Measurements from ENCODE around the gene MAGI2. TPM values are rescaled to one million over a fixed set of nuclear protein-coding genes. Genes with fewer than 3 reads are reported as not detected.

MAGI2 gene
- total and polyA plus RNA-seq, 4 donors, result 0.37 to 4.1 (median 1.4) TPM

GRCh38 chr7:78609281-78609680 lies 844.2 kb downstream of the MAGI2 start:
- TF ChIP-seq, protein P1, sequence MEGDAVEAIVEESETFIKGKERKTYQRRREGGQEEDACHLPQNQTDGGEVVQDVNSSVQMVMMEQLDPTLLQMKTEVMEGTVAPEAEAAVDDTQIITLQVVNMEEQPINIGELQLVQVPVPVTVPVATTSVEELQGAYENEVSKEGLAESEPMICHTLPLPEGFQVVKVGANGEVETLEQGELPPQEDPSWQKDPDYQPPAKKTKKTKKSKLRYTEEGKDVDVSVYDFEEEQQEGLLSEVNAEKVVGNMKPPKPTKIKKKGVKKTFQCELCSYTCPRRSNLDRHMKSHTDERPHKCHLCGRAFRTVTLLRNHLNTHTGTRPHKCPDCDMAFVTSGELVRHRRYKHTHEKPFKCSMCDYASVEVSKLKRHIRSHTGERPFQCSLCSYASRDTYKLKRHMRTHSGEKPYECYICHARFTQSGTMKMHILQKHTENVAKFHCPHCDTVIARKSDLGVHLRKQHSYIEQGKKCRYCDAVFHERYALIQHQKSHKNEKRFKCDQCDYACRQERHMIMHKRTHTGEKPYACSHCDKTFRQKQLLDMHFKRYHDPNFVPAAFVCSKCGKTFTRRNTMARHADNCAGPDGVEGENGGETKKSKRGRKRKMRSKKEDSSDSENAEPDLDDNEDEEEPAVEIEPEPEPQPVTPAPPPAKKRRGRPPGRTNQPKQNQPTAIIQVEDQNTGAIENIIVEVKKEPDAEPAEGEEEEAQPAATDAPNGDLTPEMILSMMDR (IDR thresholded peaks at IDR 0.05; ENCODE audit: low read depth, low read length, missing input control), result no peak
- TF ChIP-seq NR2F2 (IDR thresholded peaks at IDR 0.05) (no peak), RAD21 (IDR thresholded peaks at IDR 0.05) (no peak), JUND (IDR thresholded peaks at IDR 0.05) (no peak), TAF1 (conservative IDR thresholded peaks at IDR 0.05) (no peak), RXRA (IDR thresholded peaks at IDR 0.05) (no peak), HNF4A (conservative IDR thresholded peaks at IDR 0.05) (no peak), YY1 (IDR thresholded peaks at IDR 0.05) (no peak), FOXA1 (IDR thresholded peaks at IDR 0.05) (no peak), SP1 (IDR thresholded peaks at IDR 0.05) (no peak), HNF4G (IDR thresholded peaks at IDR 0.05) (no peak), FOXA2 (IDR thresholded peaks at IDR 0.05) (no peak), GABPA (IDR thresholded peaks at IDR 0.05 in 1 of 2, conservative IDR thresholded peaks at IDR 0.05 in 1 of 2) (no peak), EGR1 (IDR thresholded peaks at IDR 0.05; ENCODE audit: low read depth in 2 of 2) (no peak)
- TF ChIP-seq, protein P2, sequence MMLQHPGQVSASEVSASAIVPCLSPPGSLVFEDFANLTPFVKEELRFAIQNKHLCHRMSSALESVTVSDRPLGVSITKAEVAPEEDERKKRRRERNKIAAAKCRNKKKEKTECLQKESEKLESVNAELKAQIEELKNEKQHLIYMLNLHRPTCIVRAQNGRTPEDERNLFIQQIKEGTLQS (IDR thresholded peaks at IDR 0.05), result no peak
- TF ChIP-seq, protein P3, sequence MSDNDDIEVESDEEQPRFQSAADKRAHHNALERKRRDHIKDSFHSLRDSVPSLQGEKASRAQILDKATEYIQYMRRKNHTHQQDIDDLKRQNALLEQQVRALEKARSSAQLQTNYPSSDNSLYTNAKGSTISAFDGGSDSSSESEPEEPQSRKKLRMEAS (IDR thresholded peaks at IDR 0.05), result no peak
- TF ChIP-seq, protein P4, sequence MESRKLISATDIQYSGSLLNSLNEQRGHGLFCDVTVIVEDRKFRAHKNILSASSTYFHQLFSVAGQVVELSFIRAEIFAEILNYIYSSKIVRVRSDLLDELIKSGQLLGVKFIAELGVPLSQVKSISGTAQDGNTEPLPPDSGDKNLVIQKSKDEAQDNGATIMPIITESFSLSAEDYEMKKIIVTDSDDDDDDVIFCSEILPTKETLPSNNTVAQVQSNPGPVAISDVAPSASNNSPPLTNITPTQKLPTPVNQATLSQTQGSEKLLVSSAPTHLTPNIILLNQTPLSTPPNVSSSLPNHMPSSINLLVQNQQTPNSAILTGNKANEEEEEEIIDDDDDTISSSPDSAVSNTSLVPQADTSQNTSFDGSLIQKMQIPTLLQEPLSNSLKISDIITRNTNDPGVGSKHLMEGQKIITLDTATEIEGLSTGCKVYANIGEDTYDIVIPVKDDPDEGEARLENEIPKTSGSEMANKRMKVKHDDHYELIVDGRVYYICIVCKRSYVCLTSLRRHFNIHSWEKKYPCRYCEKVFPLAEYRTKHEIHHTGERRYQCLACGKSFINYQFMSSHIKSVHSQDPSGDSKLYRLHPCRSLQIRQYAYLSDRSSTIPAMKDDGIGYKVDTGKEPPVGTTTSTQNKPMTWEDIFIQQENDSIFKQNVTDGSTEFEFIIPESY (IDR thresholded peaks at IDR 0.05), result no peak
- TF ChIP-seq, protein P5, sequence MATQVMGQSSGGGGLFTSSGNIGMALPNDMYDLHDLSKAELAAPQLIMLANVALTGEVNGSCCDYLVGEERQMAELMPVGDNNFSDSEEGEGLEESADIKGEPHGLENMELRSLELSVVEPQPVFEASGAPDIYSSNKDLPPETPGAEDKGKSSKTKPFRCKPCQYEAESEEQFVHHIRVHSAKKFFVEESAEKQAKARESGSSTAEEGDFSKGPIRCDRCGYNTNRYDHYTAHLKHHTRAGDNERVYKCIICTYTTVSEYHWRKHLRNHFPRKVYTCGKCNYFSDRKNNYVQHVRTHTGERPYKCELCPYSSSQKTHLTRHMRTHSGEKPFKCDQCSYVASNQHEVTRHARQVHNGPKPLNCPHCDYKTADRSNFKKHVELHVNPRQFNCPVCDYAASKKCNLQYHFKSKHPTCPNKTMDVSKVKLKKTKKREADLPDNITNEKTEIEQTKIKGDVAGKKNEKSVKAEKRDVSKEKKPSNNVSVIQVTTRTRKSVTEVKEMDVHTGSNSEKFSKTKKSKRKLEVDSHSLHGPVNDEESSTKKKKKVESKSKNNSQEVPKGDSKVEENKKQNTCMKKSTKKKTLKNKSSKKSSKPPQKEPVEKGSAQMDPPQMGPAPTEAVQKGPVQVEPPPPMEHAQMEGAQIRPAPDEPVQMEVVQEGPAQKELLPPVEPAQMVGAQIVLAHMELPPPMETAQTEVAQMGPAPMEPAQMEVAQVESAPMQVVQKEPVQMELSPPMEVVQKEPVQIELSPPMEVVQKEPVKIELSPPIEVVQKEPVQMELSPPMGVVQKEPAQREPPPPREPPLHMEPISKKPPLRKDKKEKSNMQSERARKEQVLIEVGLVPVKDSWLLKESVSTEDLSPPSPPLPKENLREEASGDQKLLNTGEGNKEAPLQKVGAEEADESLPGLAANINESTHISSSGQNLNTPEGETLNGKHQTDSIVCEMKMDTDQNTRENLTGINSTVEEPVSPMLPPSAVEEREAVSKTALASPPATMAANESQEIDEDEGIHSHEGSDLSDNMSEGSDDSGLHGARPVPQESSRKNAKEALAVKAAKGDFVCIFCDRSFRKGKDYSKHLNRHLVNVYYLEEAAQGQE (IDR thresholded peaks at IDR 0.05), result no peak
- H3K36me3 ChIP-seq (ENCODE audit: control insufficient read depth in 4 of 4, insufficient read depth in 3 of 4, low read depth in 1 of 4, low read length in 3 of 4), result no peaks in the 10 kb centered on the region
- no peak for DNase-seq (ENCODE audit: low spot score)
- no peaks in the 10 kb centered on the region for H3K9me3 ChIP-seq (ENCODE audit: control insufficient read depth in 4 of 4, low read length in 3 of 4)
- 83% methylated on average over 2 of the region's 2 CpGs for WGBS
- no peaks in the 10 kb centered on the region for H3K4me1 ChIP-seq (ENCODE audit: control insufficient read depth in 4 of 4, insufficient read depth in 4 of 4, low read length in 3 of 4)
- no peak overlapping the region for H3K4me3 ChIP-seq (ENCODE audit: low read depth in 1 of 3, low read length in 3 of 3)
- H3K27ac ChIP-seq (ENCODE audit: low read depth in 1 of 2, low read length in 2 of 2), result no peak overlapping the region
- H3K27me3 ChIP-seq (ENCODE audit: control insufficient read depth in 4 of 4, insufficient read depth in 4 of 4, low read length in 3 of 4), result no peaks in the 10 kb centered on the region
- H3K9ac ChIP-seq (ENCODE audit: low read depth in 1 of 2, low read length in 2 of 2), result no peak overlapping the region

Data from liver (tissue), 9 donors.